BJ (cell line): ENCODE data around the gene ZFAND3. TPM values are rescaled to one million over a fixed set of nuclear protein-coding genes. Genes with fewer than 3 reads are reported as not detected.

Experiments
- CTCF ChIA-PET: fragments of 350-600 bp; formaldehyde crosslinking; extraction: SDS; loops from one replicate; lab custom pipeline; 2021; ENCODE audit warnings: antibody characterized with exemption, inconsistent platforms; lab: Yijun Ruan, JAX
- POLR2A ChIA-PET: fragments of 300-600 bp; sonication (Branson Sonifier 250); formaldehyde crosslinking; extraction: SDS; loops from one replicate; lab custom pipeline; 2021; ENCODE audit warnings: antibody characterized with exemption; lab: Charles Lee
- DNase-seq: peaks from one replicate; pipeline ENCODE4 v3.0.0-alpha.2; 2011; ENCODE audit warnings: low read depth
- H3K27me3 ChIP-seq: 2 replicates; pipeline ENCODE4 v1.6.0; 2011; ENCODE audit warnings: low read length; ENCODE audit not compliant: control insufficient read depth, insufficient read depth
- H3K36me3 ChIP-seq: 2 replicates; pipeline ENCODE4 v1.5.1; 2011; ENCODE audit warnings: low read length; ENCODE audit not compliant: control insufficient read depth, insufficient read depth
- H3K4me3 ChIP-seq: 2 replicates; pipeline ENCODE4 v1.5.1; 2011; ENCODE audit warnings: low read depth, mild to moderate bottlenecking, control low read depth, low read length
- polyA plus RNA-seq: library from polyadenylated mRNA; depleted of rRNA; stranded (reverse); fragments of >200 nt; gene quantifications from 2 replicates; pipeline ENCODE4 v1.2.3, GENCODE V29; 2011
- TF ChIP-seq, protein P1 (sequence below): IDR thresholded peaks from 2 replicates; pipeline ENCODE4 v1.5.1; 2011; ENCODE audit warnings: low read depth, mild to moderate bottlenecking, control low read depth, inconsistent platforms, low read length, moderate library complexity; ENCODE audit not compliant: insufficient read depth

ZFAND3 gene
- polyA plus RNA-seq, 1 experiment, result 15.5 TPM

- Histone ChIP-seq H3K4me3 (no peak overlapping the region), H3K27me3 (no peaks in the 10 kb centered on the region), H3K36me3 (peaks cover 7% of the 10 kb centered on the region)
- TF ChIP-seq, protein P1, sequence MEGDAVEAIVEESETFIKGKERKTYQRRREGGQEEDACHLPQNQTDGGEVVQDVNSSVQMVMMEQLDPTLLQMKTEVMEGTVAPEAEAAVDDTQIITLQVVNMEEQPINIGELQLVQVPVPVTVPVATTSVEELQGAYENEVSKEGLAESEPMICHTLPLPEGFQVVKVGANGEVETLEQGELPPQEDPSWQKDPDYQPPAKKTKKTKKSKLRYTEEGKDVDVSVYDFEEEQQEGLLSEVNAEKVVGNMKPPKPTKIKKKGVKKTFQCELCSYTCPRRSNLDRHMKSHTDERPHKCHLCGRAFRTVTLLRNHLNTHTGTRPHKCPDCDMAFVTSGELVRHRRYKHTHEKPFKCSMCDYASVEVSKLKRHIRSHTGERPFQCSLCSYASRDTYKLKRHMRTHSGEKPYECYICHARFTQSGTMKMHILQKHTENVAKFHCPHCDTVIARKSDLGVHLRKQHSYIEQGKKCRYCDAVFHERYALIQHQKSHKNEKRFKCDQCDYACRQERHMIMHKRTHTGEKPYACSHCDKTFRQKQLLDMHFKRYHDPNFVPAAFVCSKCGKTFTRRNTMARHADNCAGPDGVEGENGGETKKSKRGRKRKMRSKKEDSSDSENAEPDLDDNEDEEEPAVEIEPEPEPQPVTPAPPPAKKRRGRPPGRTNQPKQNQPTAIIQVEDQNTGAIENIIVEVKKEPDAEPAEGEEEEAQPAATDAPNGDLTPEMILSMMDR, result no peak
- CTCF ChIA-PET, result no interaction called here
- DNase-seq, result no peak
- POLR2A ChIA-PET, result interaction anchor here (0.6 kb wide), 1 partner anchor 18 kb away, joined by 9 read pairs; no protein-coding TSS in a partner anchor
Observed at GRCh38 chr6:38064431-38064830, 244.9 kb downstream of the ZFAND3 start.

- Histone ChIP-seq H3K4me3 (no peak overlapping the region), H3K27me3 (no peaks in the 10 kb centered on the region), H3K36me3 (peaks cover 7% of the 10 kb centered on the region)
- ChIA-PET CTCF (interaction anchor here (0.7 to 0.9 kb wide), 2 partner anchors 428 to 449 kb away, joined by 3 read pairs; no protein-coding TSS in a partner anchor), POLR2A (no interaction called here)
- TF ChIP-seq, protein P1, result no peak
- no peak for DNase-seq
Observed at GRCh38 chr6:38065734-38066305, 246.3 kb downstream of the ZFAND3 start.

DNA sequence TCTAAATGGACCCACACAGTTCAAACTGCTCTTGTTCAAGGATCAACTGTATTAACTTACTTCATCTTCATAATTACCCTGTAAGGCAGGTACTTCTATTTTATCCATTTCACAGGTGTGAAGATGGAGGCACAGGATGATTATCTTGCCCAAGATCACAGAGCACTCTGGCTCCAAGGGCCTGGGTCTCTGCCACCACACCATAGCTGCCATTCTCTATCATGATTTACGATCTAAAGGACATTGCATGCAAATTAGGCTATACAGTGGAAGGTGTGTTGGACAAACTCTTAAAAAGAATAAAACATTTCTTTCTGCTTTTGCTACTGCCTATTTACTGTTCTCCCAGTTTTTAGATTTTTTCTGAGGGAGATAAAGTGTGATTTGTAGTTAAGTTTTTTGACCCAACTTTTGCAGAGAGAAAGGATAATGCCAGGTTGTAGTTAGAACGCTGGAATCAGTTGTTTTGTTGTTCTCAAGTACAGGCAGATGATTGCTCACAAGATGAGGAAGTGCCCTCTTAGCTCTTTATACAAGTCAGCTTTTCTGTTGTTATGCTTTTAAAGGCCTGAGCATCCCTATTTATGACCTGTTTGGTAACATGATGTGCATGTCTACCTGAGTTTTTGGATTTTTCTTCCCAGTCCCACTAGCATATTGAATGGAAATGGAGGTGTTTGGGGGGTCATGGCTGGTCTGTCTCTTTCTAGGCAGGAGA is 247.9 kb downstream of the ZFAND3 start:
- Histone ChIP-seq H3K27me3 (no peaks in the 10 kb centered on the region), H3K4me3 (no peak overlapping the region), H3K36me3 (no peaks in the 10 kb centered on the region; the same call in none of the 2 replicates)
- CTCF ChIA-PET, result no interaction called here
- TF ChIP-seq, protein P1, result no peak
- DNase-seq, result no peak
- POLR2A ChIA-PET, result interaction anchor here (0.9 kb wide), 1 partner anchor 19 kb away, joined by 3 read pairs; no protein-coding TSS in a partner anchor

DNA sequence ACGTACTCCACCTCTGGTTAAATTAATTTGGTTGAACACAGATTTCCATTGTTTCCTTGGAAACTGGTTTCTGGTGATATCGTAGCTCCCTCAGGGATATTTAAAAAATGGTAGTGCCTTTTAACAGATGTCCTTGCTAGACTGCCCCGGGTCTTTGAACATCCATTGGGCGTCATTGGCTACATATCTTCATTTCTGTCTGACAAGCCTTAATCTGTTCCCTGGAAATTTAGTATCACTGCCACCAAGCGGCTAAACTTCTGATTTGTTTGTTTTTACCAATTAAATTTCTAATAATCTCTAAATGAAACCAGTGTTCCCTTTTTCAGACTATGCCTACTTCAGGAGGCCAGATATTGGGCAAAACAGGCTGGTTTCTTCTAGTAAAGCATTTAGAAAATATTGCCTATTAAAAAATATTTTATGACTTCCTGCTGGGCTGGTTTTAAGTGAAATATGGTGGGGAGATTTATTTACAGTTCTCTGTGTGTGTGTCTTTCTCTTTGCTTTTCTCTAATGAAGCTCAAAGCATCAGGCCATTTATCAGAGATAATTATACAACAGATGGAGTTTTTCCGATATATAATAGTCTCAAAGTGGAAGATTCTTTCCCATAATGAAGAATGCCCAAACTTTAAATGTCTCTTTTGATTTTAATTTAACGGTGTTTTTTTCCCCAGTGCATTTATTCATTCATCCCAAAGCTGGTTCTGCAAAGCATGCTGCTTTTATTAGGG is 249.5 kb downstream of the ZFAND3 start:
- H3K36me3 ChIP-seq, result no peaks in the 10 kb centered on the region; the same call in 1 of the 2 replicates
- no peaks in the 10 kb centered on the region for H3K27me3 ChIP-seq
- CTCF ChIA-PET, result interaction anchor here (0.6 to 1.5 kb wide), 4 partner anchors 9 to 378 kb away, joined by 3 to 4 read pairs (median 4); no protein-coding TSS in a partner anchor
- H3K4me3 ChIP-seq, result no peak overlapping the region
- TF ChIP-seq, protein P1, result no peak
- no peak for DNase-seq
- POLR2A ChIA-PET, result no interaction called here
